ENCODE results near the gene ARID1B.

DNA sequence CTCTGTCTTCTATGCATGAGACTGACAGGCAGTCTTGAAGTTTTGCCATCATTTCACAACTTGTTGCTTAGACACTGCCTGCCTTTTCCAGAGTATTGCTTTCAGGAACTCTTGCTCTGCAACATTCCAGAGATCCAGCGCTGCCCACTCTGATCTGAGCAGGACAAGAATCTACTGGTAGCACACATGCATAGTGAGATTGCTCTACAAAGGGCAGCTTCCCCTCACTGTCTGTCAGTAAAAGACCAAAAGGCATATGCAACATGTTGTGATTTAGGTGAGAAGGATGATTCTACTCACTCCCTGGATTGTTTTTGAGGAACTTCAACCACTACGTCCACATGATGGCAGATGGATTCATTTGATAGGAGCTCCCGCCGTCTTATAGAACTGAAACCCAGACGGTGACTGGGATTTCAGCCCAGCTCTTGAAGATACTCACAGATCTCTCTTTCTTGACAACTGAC is 259.1 kb downstream of the ARID1B start:
- TF ChIP-seq, protein P1, sequence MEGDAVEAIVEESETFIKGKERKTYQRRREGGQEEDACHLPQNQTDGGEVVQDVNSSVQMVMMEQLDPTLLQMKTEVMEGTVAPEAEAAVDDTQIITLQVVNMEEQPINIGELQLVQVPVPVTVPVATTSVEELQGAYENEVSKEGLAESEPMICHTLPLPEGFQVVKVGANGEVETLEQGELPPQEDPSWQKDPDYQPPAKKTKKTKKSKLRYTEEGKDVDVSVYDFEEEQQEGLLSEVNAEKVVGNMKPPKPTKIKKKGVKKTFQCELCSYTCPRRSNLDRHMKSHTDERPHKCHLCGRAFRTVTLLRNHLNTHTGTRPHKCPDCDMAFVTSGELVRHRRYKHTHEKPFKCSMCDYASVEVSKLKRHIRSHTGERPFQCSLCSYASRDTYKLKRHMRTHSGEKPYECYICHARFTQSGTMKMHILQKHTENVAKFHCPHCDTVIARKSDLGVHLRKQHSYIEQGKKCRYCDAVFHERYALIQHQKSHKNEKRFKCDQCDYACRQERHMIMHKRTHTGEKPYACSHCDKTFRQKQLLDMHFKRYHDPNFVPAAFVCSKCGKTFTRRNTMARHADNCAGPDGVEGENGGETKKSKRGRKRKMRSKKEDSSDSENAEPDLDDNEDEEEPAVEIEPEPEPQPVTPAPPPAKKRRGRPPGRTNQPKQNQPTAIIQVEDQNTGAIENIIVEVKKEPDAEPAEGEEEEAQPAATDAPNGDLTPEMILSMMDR (IDR thresholded peaks at IDR 0.05), result no peak
- TF ChIP-seq POLR2A (IDR thresholded peaks at IDR 0.05), result no peak

Data from prostate gland (tissue), 2 donors.